Inflammatory macrophage (primary cell): ENCODE results near the gene WASHC2A.
"Not testable (repeated sequence)": the region's sequence is repeated elsewhere in the genome, so short reads cannot be mapped to it uniquely, and the experiment has no call there.

Experiments used
- DNase-seq, 2 donors: peaks; one replicate each; pipeline ENCODE4 v3.0.0-alpha.2; 2020 to 2022

The WASHC2A gene

GRCh38 chr10:50152792-50153272, 85.1 kb downstream of the WASHC2A start:
- no peak for DNase-seq

- DNase-seq: not testable (repeated sequence)
Measured at GRCh38 chr10:50157868-50158267, 90.1 kb downstream of the WASHC2A start.

- DNase-seq: peak in 1 of 2 donors; percentile 34
Measured at GRCh38 chr10:50159856-50160255, 92.1 kb downstream of the WASHC2A start.

GRCh38 chr10:50165038-50165437, 97.3 kb downstream of the WASHC2A start:
- not testable (repeated sequence) for DNase-seq

- DNase-seq: not testable (repeated sequence)
Measured at GRCh38 chr10:50167833-50168232, 100.1 kb downstream of the WASHC2A start.

- DNase-seq: not testable (repeated sequence)
Measured at GRCh38 chr10:50169506-50169905, 101.8 kb downstream of the WASHC2A start.

- not testable (repeated sequence) for DNase-seq
Measured at GRCh38 chr10:50174788-50175525, 107.2 kb downstream of the WASHC2A start.
